SK-N-SH (cell line): Measurements from ENCODE around the gene L3MBTL1. TPM values are rescaled to one million over a fixed set of nuclear protein-coding genes. Genes with fewer than 3 reads are reported as not detected.

ENCODE experiments used
- CTCF ChIA-PET: fragments of 300-600, 350-600 bp; formaldehyde crosslinking; extraction: SDS; loops from one replicate; lab custom pipeline; 2021; lab: Yijun Ruan, JAX
- POLR2A ChIA-PET: fragments of 350-600 bp; sonication (Branson Sonifier 250); formaldehyde crosslinking; extraction: SDS; loops from one replicate; lab custom pipeline; 2020; ENCODE audit warnings: antibody characterized with exemption, inconsistent platforms; lab: Yijun Ruan, JAX
- DNase-seq: peaks from one replicate; pipeline ENCODE4 v3.0.0; 2012
- H2AFZ ChIP-seq: fragments of 200-600 bp; sonication (generic); 2 replicates; pipeline ENCODE4 v1.8.1; 2016; ENCODE audit warnings: antibody characterized with exemption, mild to moderate bottlenecking, low read depth
- H3F3A ChIP-seq: fragments of 200-600 bp; sonication (generic); replicated peaks from 2 replicates; pipeline ENCODE3; 2016; ENCODE audit warnings: antibody characterized with exemption, mild to moderate bottlenecking; ENCODE audit not compliant: insufficient read depth
- H3K27ac ChIP-seq, 2 experiments: fragments of 200-500 bp in 1 of 2; fragments of 200-600 bp in 1 of 2; sonication (Bioruptor generic) in 1 of 2; sonication (generic), shearing (Covaris generic) in 1 of 2; 2 replicates each; pipeline versions ENCODE4 v1.5.1 to v1.6.1; 2014 to 2016; ENCODE audit warnings: low read depth in 2 of 2, inconsistent platforms in 1 of 2, low read length in 1 of 2, mild to moderate bottlenecking in 1 of 2, mixed read lengths in 1 of 2
- H3K27me3 ChIP-seq: fragments of 200-600 bp; sonication (generic), shearing (Covaris generic); 2 replicates; pipeline ENCODE4 v1.6.1; 2016; ENCODE audit warnings: mixed run types; ENCODE audit not compliant: insufficient read depth
- H3K36me3 ChIP-seq, 2 experiments: fragments of 200-500 bp in 1 of 2; fragments of 200-600 bp in 1 of 2; sonication (Bioruptor generic) in 1 of 2; sonication (generic) in 1 of 2; replicated peaks in 1 of 2; 2 replicates each; pipeline versions ENCODE3 to v1.5.1; 2014 to 2016; ENCODE audit warnings: low read length in 1 of 2, mild to moderate bottlenecking in 1 of 2; ENCODE audit not compliant: insufficient read depth in 2 of 2, control insufficient read depth in 1 of 2
- H3K4me1 ChIP-seq, 2 experiments: fragments of 200-500 bp in 1 of 2; fragments of 200-600 bp in 1 of 2; sonication (Bioruptor generic) in 1 of 2; sonication (generic), shearing (Covaris generic) in 1 of 2; 2 replicates each; pipeline versions ENCODE4 v1.5.1 to v1.6.1; 2014 to 2016; ENCODE audit warnings: low read depth in 1 of 2, low read length in 1 of 2, mixed run types in 1 of 2; ENCODE audit not compliant: insufficient read depth in 2 of 2, control insufficient read depth in 1 of 2
- H3K4me2 ChIP-seq: fragments of 200-600 bp; sonication (generic), shearing (Covaris generic); 2 replicates; pipeline ENCODE4 v1.6.1; 2017; ENCODE audit warnings: mixed run types
- H3K4me3 ChIP-seq, 2 experiments: fragments of 200-500 bp in 1 of 2; fragments of 200-600 bp in 1 of 2; sonication (Bioruptor generic) in 1 of 2; sonication (generic), shearing (Covaris generic) in 1 of 2; 2 replicates each; pipeline versions ENCODE4 v1.5.1 to v1.8.1; 2014 to 2016; ENCODE audit warnings: low read depth in 2 of 2, inconsistent platforms in 1 of 2, low read length in 1 of 2, mild to moderate bottlenecking in 1 of 2, mixed read lengths in 1 of 2, moderate library complexity in 1 of 2
- H3K79me2 ChIP-seq: fragments of 200-600 bp; sonication (generic); 2 replicates; pipeline ENCODE4 v1.8.1; 2017; ENCODE audit warnings: mild to moderate bottlenecking; ENCODE audit not compliant: insufficient read depth
- H3K9ac ChIP-seq: fragments of 200-600 bp; sonication (generic); 2 replicates; pipeline ENCODE4 v1.6.1; 2017; ENCODE audit warnings: mixed run types
- H3K9me2 ChIP-seq: fragments of 200-600 bp; sonication (generic); 2 replicates; pipeline ENCODE4 v1.6.1; 2017; ENCODE audit warnings: mixed run types
- H3K9me3 ChIP-seq: fragments of 200-600 bp; sonication (generic); 2 replicates; pipeline ENCODE4 v1.6.1; 2017; ENCODE audit warnings: mixed run types, mild to moderate bottlenecking, moderate library complexity
- H4K20me1 ChIP-seq: fragments of 200-600 bp; sonication (generic); 2 replicates; pipeline ENCODE4 v1.6.1; 2017; ENCODE audit warnings: mild to moderate bottlenecking, mixed run types; ENCODE audit not compliant: insufficient read depth
- FOXM1 ChIP-seq: IDR thresholded peaks from 2 replicates; pipeline ENCODE4 v1.4.0; 2012; ENCODE audit warnings: low read depth, mild to moderate bottlenecking
- GATA2 ChIP-seq: sonication (generic); formaldehyde crosslinking; IDR thresholded peaks from 2 replicates; pipeline ENCODE4 v1.5.0; 2020; ENCODE audit warnings: mild to moderate bottlenecking, missing genetic modification reagents
- JUND ChIP-seq: IDR thresholded peaks from 2 replicates; pipeline ENCODE4 v1.4.0; 2012
- MEF2A ChIP-seq: IDR thresholded peaks from 2 replicates; pipeline ENCODE4 v1.4.0; 2012; ENCODE audit warnings: low read depth, borderline replicate concordance
- NFIC ChIP-seq: IDR thresholded peaks from 2 replicates; pipeline ENCODE4 v1.4.0; 2012; ENCODE audit warnings: borderline replicate concordance
- NRF1 ChIP-seq: IDR thresholded peaks from 2 replicates; pipeline ENCODE4 v1.6.1; 2012; ENCODE audit warnings: low read depth, mild to moderate bottlenecking, low read length
- RCOR1 ChIP-seq: fragments of 150-350 bp; IDR thresholded peaks from 2 replicates; pipeline ENCODE4 v1.6.1; 2017; ENCODE audit warnings: antibody characterized with exemption, low read length
- TCF12 ChIP-seq: IDR thresholded peaks from 2 replicates; pipeline ENCODE4 v1.4.0; 2012
- TEAD4 ChIP-seq: IDR thresholded peaks from 2 replicates; pipeline ENCODE4 v1.4.0; 2012; ENCODE audit warnings: mild to moderate bottlenecking, borderline replicate concordance; ENCODE audit not compliant: insufficient read depth
- USF2 ChIP-seq: fragments of 150-350 bp; IDR thresholded peaks from 2 replicates; pipeline ENCODE4 v1.6.1; 2017; ENCODE audit warnings: antibody characterized with exemption, low read length, low read depth, borderline replicate concordance
- WGBS: methylation state at CpG from one replicate; pipeline ENCODE4 v1.1.6; 2017; ENCODE audit warnings: low lambda C conversion rate; 5-methylcytosine and 5-hydroxymethylcytosine counted together
- polyA plus RNA-seq, 3 experiments: library from polyadenylated mRNA; depleted of rRNA; stranded (reverse); fragments of >200 nt; gene quantifications; 2 replicates each; pipeline ENCODE4 v1.2.3, GENCODE V29; 2012
- TF ChIP-seq, protein P1 (sequence below): IDR thresholded peaks from 2 replicates; pipeline ENCODE4 v1.4.0; 2012; ENCODE audit warnings: low read depth
- TF ChIP-seq, protein P2 (sequence below): fragments of 150-350 bp; IDR thresholded peaks from 2 replicates; pipeline ENCODE4 v1.6.1; 2016; ENCODE audit warnings: mild to moderate bottlenecking, low read depth, low read length

Gene L3MBTL1
- polyA plus RNA-seq (2012; rRNA removed): 8.9 and 14.5 TPM in 2 replicates
- 1.8 and 2.7 TPM in 2 replicates for polyA plus RNA-seq (2012; cell fraction: cytosol; rRNA removed)
- polyA plus RNA-seq (2012; cell fraction: nucleus; rRNA removed): 112 and 128 TPM in 2 replicates

GRCh38 chr20:43507150-43508080 lies at the start of gene L3MBTL1:
Gene L3MBTL1 (plus strand): TSS chr20:43507697. CDS start chr20:43513504, 5,807 bp downstream.
- peak within 1 kb of the TSS; percentile 78; the same call in 1 of the 2 replicates for H2AFZ ChIP-seq
- H3K27me3 ChIP-seq: no peaks in the 10 kb centered on the region; the same call in 1 of the 2 replicates
- no peaks in the 10 kb centered on the region for H3K36me3 ChIP-seq
- no peaks in the 10 kb centered on the region for H3F3A ChIP-seq
- H3K79me2 ChIP-seq: no peaks in the 10 kb centered on the region
- peaks cover 0 to 3% of the 10 kb centered on the region in 2 experiments; a peak in 1 of 4 replicates for H3K4me1 ChIP-seq
- no peaks in the 10 kb centered on the region for H3K9me3 ChIP-seq
- H3K4me2 ChIP-seq: peak within 1 kb of the TSS; percentile 80
- no peaks in the 10 kb centered on the region for H4K20me1 ChIP-seq
- CTCF ChIA-PET: interaction anchor here (1.0 to 1.2 kb wide), 3 partner anchors 12 to 49 kb away, joined by 3 to 4 read pairs (median 3); no protein-coding TSS in a partner anchor
- peak within 1 kb of the TSS; percentile 60 to 73 for H3K4me3 ChIP-seq
- TF ChIP-seq, protein P1, sequence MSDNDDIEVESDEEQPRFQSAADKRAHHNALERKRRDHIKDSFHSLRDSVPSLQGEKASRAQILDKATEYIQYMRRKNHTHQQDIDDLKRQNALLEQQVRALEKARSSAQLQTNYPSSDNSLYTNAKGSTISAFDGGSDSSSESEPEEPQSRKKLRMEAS: 0 out of 2 replicates have a peak, but pooled peaks have one; percentile 14
- TF ChIP-seq, protein P2, sequence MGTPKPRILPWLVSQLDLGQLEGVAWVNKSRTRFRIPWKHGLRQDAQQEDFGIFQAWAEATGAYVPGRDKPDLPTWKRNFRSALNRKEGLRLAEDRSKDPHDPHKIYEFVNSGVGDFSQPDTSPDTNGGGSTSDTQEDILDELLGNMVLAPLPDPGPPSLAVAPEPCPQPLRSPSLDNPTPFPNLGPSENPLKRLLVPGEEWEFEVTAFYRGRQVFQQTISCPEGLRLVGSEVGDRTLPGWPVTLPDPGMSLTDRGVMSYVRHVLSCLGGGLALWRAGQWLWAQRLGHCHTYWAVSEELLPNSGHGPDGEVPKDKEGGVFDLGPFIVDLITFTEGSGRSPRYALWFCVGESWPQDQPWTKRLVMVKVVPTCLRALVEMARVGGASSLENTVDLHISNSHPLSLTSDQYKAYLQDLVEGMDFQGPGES: no peak
- TF ChIP-seq JUND (no peak), NFIC (no peak), MEF2A (no peak), FOXM1 (no peak), TCF12 (no peak), TEAD4 (no peak), GATA2 (CRISPR knock-in tag) (no peak), RCOR1 (no peak), USF2 (no peak), NRF1 (peak; percentile 70)
- TF ChIP-seq, all 33 proteins: peak for 2
- DNase-seq: peak; percentile 96
- Histone ChIP-seq H3K9ac (peak within 1 kb of the TSS; percentile 61), H3K27ac (no peak within 1 kb of the TSS; a peak in 1 of 4 replicates), H3K9me2 (no peaks in the 10 kb centered on the region)
- POLR2A ChIA-PET: interaction anchor here (0.7 to 1.9 kb wide), 3 partner anchors 14 to 50 kb away, joined by 3 to 5 read pairs (median 4); no protein-coding TSS in a partner anchor
- WGBS: 54% methylated on average over 41 of the region's 95 CpGs
